Uterus (tissue), 2 donors: ENCODE data around the gene IRX2.

ENCODE experiments used
- CTCF ChIP-seq, 4 experiments: fragments of 200-600 bp in 2 of 4; fragments of 450-650 bp in 2 of 4; sonication (generic) in 2 of 4; IDR thresholded peaks; one replicate each; pipeline ENCODE4 v1.5.1; 2016 to 2019; ENCODE audit warnings: antibody characterized with exemption in 4 of 4, mild to moderate bottlenecking in 2 of 4, moderate library complexity in 1 of 4
- POLR2A ChIP-seq, 2 donors: fragments of 450-650 bp; IDR thresholded peaks; one replicate each; pipeline ENCODE4 v1.6.1; 2016; ENCODE audit warnings: antibody characterized with exemption in 2 of 2, mild to moderate bottlenecking in 1 of 2, moderate library complexity in 1 of 2

GRCh38 chr5:2749514-2750025 lies 1.9 kb downstream of the IRX2 start:
- TF ChIP-seq CTCF (IDR thresholded peaks at IDR 0.05) (no peak), POLR2A (IDR thresholded peaks at IDR 0.05) (no peak)
